ENCODE data around the gene TMEM31. TPM values are rescaled to one million over a fixed set of nuclear protein-coding genes. Genes with fewer than 3 reads are reported as not detected.

Gene TMEM31, protein sequence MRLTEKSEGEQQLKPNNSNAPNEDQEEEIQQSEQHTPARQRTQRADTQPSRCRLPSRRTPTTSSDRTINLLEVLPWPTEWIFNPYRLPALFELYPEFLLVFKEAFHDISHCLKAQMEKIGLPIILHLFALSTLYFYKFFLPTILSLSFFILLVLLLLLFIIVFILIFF
- polyA plus RNA-seq (ENCODE audit: insufficient read length in 4 of 4) = 1 to 10 TPM in 3 of 4 donors, under 1 TPM in 1; 0.66 to 1.4 (median 1.1) TPM

DNA sequence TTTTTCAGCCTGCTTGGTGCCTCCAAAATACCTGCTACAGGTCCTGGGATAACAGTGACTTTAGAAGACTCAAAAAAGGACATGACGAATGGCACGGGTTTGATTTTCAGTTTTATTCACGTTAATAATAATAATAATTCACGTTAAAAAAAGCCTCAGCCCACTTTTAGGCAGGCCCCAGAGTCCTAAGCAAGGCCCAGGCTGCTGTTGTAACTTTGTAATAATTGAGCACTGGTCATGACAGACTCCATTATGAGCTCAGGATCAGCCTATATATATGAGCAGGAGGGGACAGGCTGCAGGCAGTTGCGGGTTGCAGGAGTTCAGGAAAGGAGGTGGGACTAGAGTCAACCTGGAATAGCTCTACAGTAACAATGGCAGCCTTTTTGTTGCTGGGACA lies at the start of gene TMEM31:
Gene TMEM31 (plus strand): TSS at position 301 of the 400 bp plus-strand sequence. CDS start 1,350 bp downstream, outside the sequence.
- no peak for DNase-seq (ENCODE audit: low read depth in 4 of 4, low spot score in 3 of 4)

DNA sequence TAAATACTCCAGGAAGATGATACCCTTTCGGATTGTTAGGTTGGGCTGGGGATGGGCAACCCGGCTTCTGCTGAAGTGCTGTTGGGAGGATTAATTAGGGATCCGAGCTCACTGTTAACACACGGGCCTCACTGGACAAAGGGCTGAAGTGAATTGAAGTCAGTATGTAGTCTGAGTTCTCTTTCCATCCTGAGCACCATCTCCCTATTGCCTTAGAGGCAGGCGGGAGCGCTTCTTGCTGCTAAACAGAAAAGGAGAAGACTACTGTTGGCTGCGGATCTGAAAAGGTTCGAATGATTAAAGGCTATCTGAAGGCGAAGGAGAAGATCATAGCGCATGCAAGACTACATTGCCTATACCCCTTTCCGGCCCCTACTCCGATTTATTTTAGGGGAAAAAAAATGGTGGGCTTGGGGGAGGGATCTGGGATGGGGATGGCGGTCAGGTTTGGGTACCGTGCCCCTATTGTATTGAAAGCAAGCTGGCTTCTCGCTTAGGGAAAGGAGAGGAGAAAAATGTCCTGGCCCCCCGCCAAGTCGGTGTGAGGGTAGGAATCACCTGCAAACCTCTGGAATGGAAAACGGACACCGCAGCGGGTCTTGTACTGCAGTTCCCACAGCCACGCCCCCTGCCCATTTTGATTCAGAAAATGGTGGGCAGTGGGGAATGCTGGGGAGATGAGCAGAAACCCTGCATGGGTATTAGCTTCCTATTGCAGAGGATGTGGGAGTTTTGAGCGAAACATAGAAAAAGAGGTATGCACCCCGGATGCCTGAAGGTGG lies 46.5 kb upstream of the TMEM31 start:
- DNase-seq (ENCODE audit: low read depth in 4 of 4, low spot score in 3 of 4) = no peak

GRCh38 chrX:103666202-103667107 lies 44.3 kb upstream of the TMEM31 start:
- no peak for DNase-seq (ENCODE audit: low read depth in 4 of 4, low spot score in 3 of 4)

DNA sequence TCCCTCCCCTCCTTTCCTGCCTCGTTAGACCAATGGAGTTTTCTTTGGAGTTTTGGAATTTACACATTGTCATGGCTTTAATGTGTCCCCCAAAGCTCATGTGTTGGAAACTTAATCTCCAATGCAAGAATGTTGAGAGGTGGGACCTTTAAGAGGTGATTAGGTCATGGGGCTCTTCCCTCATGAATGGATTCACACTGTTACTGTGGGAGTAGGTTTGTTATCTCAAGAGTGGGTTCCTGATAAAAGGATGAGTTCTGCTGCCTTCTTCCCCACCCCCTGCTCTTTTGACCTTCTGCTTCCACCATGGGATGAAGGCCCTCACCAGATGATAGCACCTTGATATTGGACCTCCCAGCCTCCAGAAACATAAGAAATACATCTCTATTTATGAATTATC lies 41.0 kb upstream of the TMEM31 start:
- no peak for DNase-seq (ENCODE audit: low read depth in 4 of 4, low spot score in 3 of 4)

DNA sequence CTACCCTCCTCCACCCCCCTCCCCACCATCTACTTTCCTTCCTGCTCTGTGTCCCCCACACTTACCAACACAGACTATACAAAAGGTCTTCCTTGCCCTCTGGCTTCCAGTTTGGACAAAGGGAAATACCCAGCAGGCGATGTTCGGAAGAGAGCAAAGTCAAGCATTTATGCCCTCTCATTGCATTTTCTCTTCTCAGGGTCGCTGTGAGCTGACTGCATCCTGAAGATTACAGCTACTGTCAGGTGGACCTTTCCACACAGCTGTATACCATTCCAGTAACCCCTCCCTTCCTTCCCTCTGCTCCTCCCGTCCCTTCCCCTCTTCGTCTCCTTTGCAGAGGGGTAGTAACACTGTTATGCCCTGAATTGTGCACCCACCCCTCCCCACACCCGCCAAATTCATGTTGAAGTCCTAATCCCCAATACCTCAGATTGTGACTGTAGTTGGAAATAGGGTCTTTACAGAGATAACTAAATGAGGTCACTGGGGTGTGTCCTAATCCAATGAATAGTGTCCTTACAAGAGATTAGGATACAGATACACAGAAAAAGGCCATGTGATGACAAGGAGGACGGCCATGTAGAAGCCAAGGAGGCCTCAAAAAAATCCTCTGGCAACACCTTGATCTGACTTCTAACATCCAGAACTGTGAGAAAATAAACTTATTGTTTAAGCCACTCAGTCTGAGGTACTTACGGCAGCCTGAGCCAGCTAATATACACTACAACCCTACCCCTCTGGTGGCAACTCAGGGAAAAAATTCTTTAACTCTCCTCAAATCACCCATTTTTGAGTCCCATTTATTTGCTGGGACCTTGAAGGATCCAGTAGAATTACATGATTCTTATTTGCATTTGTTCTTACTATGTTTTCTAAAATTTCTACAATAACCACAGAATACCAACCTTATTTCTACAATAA lies 35.9 kb upstream of the TMEM31 start:
- no peak for DNase-seq (ENCODE audit: low read depth in 4 of 4, low spot score in 3 of 4)

- no peak for DNase-seq (ENCODE audit: low read depth in 4 of 4, low spot score in 3 of 4)
Measured at GRCh38 chrX:103678199-103678993, 32.3 kb upstream of the TMEM31 start.

DNA sequence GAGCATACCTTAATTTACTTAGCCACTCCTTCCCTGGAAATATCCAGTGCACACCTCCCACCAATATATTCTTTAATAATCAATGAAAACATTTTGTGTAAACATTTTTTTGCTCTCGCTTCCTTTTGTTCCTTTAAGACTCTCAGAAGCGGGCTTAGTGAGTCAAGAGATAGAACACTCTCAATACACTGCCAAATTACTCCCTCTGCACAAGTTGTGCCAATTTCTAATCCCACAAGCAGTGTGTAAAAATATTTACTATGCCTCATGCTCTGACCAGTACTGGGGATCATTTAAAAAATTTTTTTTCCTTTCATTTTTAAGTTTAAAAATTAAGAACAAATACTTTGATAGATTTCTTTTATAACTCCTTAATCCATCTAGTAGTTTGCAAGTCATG lies 29.3 kb upstream of the TMEM31 start:
- no peak for DNase-seq (ENCODE audit: low read depth in 4 of 4, low spot score in 3 of 4)

- DNase-seq (ENCODE audit: low read depth in 4 of 4, low spot score in 3 of 4) = no peak
Measured at GRCh38 chrX:103685396-103685795, 25.3 kb upstream of the TMEM31 start.

DNA sequence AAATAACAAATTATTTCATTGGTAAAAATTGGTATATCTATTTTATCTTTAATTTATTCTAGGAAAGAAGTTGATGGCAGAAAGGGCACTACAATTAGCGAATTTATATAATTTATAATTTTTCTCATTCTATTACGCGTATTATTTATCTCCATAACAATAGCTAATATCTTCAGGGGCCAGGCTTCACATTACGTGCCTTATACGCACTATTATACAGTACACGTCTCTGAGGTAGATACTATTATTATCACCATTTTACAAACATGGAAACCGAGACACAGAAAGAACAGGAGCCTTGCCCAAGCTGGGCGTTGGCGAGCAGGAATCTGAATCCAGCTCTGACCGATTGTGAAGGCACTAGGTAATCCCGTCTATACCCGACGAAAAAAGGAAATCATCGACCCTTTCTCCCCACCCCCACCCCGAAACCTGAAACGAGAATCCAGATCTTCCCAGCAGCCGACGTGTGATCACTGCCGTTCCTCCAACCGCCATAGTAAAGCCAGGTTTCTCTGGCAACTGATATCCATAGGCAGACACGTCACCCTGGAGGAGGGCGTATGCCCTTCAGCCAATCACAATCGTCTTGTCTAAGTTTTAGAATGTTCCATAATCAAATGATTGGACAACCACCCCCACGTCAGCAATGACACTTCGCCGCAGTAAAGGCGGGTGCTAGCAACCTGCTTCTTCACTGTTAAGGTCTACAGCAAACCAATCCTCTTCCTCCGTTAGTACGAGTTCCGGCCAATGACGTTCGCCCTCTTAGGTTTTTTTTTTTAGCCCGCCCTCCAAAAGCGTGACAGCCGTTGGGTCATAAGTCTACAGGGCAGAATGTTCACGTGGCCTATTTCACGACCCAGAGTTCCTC lies 24.3 kb upstream of the TMEM31 start, which contains the start of gene MORF4L2:
Gene MORF4L2 (minus strand): TSS at position 501 of the 874 bp plus-strand sequence. CDS start 9,672 bp downstream, outside the sequence.
- peak; percentile 78 to 91 (median 87) for DNase-seq (ENCODE audit: low read depth in 4 of 4, low spot score in 3 of 4)

- peak in 3 of 4 donors; percentile 53 to 76 (median 60) for DNase-seq (ENCODE audit: low read depth in 4 of 4, low spot score in 3 of 4)
Measured at GRCh38 chrX:103687073-103687695, 23.5 kb upstream of the TMEM31 start.

- DNase-seq (ENCODE audit: low read depth in 4 of 4, low spot score in 3 of 4) = peak in 3 of 4 donors; percentile 76 to 80 (median 76)
Measured at GRCh38 chrX:103687696-103688201, 23.0 kb upstream of the TMEM31 start.

GRCh38 chrX:103688946-103689345 lies 21.8 kb upstream of the TMEM31 start:
- DNase-seq (ENCODE audit: low read depth in 4 of 4, low spot score in 3 of 4) = no peak

DNA sequence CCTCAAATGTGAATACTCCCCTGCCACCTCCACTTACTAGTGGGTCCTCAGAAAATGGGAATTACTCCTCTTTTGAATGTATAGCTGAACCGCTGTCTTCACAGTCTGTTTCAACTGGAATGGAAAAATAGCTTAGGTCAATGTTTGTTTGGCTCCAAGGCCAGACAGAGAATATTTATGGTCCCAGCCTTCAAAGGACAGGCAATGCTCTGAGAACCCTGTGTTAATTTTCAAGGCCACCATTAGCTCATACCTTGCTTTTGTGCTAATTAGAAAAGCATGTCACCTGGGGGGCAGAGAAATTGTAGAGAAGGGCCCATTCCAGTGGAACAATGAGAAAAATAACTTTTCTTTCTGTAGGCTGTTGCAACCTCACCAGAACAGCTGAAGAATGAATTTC lies 19.6 kb upstream of the TMEM31 start:
- no peak for DNase-seq (ENCODE audit: low read depth in 4 of 4, low spot score in 3 of 4)

- DNase-seq (ENCODE audit: low read depth in 4 of 4, low spot score in 3 of 4) = no peak
Measured at GRCh38 chrX:103697687-103698086, 13.0 kb upstream of the TMEM31 start.

DNA sequence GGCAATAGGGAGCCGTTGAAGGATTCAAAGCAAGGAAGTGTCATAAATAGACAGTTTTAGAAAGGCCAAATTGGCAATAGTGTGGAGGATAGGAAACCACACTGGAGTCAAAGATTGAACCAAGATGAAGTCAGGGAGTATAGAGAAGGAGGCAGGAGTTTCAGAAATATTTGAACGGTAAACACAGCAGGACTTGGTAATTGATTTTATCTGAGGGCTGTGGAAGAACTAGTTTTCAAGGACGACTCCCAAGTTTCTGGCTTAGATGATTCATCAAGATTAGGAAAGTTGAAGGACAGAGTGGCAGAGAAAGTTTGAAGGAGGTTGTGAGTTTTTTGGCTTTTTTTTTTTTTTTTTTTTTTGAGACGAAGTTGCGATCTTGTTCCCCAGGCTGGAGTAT lies 11.5 kb upstream of the TMEM31 start:
- no peak for DNase-seq (ENCODE audit: low read depth in 4 of 4, low spot score in 3 of 4)

DNA sequence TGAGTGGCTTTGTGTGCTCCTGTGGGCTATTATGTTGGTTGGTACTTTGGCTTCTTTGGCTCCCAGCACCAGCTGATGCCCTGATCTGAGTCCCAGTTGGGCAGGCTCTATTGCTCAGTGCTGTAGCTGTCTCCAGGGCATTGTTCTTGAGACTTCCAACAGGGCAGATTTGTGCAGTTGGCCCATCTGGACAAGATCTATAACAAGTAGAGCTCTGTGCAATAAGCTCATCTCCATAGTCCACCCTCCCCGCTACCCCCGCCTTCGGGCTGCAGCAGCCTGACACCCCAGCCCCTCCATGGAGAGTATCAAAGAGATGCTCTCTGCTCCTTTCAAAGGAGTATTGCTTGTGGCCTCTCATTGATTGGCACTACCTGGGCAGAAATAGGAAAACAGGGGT lies 5.8 kb upstream of the TMEM31 start:
- no peak for DNase-seq (ENCODE audit: low read depth in 4 of 4, low spot score in 3 of 4)

DNA sequence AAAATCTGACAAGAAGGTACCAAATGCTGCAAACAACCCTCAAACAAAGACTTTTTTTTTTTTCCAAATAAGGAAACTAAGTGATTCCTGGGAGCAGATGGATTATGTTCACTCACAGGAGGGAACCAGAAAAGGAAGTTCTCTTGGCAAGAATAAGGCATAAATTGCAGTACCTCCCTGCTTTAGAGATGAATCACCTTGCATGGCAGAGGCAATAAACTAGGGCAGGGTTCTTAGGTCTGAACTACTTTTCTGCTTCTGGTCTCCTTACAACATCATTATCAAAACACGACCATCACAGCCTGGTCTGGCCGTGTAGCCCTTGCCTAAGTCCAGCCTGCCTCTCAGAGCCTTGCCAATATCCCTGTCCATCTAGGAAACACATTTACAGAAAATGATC lies 6.3 kb downstream of the TMEM31 start:
- DNase-seq (ENCODE audit: low read depth in 4 of 4, low spot score in 3 of 4) = no peak

Data from right renal pelvis (tissue), 4 donors.